Skin epidermis (tissue), 12 donors: ENCODE data around the gene PNMA1.

ENCODE experiments used
- H3K27ac ChIP-seq, 21 experiments: fragments of 200-600 bp; sonication (generic) in 11 of 21; one replicate each; pipeline ENCODE4 v1.5.0; 2020; ENCODE audit warnings: mild to moderate bottlenecking in 3 of 21, inconsistent platforms in 2 of 21, moderate library complexity in 2 of 21
- H3K4me3 ChIP-seq, 7 experiments: fragments of 200-600 bp; sonication (generic) in 2 of 7; one replicate each; pipeline ENCODE4 v1.5.0; 2020; ENCODE audit warnings: inconsistent platforms in 2 of 7, mild to moderate bottlenecking in 2 of 7, moderate library complexity in 1 of 7

PNMA1 gene

GRCh38 chr14:73713803-73714655, at the start of gene PNMA1:
Gene PNMA1, minus strand, starts transcription at chr14:73714384. Its CDS starts 745 bp downstream, at chr14:73713639.
- Histone ChIP-seq H3K4me3 (peak within 1 kb of the TSS; percentile 66 to 94 (median 85)), H3K27ac (peak within 1 kb of the TSS; percentile 60 to 97 (median 88))

GRCh38 chr14:73763396-73763795, 49.2 kb upstream of the PNMA1 start:
- H3K4me3 ChIP-seq = no peak overlapping the region
- peak overlapping the region in 8 of 21 experiments; percentile 4 to 96 (median 76) for H3K27ac ChIP-seq

GRCh38 chr14:73762375-73762822, 48.2 kb upstream of the PNMA1 start:
- H3K4me3 ChIP-seq = no peak overlapping the region
- H3K27ac ChIP-seq = peak overlapping the region in 19 of 21 experiments; percentile 4 to 99 (median 93)

- H3K27ac ChIP-seq = peak overlapping the region in 19 of 21 experiments; percentile 23 to 99 (median 95)
- no peak overlapping the region for H3K4me3 ChIP-seq
Measured at GRCh38 chr14:73761618-73762355, 47.6 kb upstream of the PNMA1 start.

GRCh38 chr14:73760598-73761586, 46.7 kb upstream of the PNMA1 start:
- peak overlapping the region in 20 of 21 experiments; percentile 86 to 99 (median 96) for H3K27ac ChIP-seq
- H3K4me3 ChIP-seq = peak overlapping the region; percentile 69 to 92 (median 82)

- H3K27ac ChIP-seq = peak overlapping the region; percentile 76 to 99 (median 96)
- peak overlapping the region; percentile 69 to 92 (median 82) for H3K4me3 ChIP-seq
Measured at GRCh38 chr14:73759714-73760597, 45.8 kb upstream of the PNMA1 start.

GRCh38 chr14:73759183-73759713, 45.1 kb upstream of the PNMA1 start:
- Histone ChIP-seq H3K4me3 (peak overlapping the region; percentile 69 to 92 (median 82)), H3K27ac (peak overlapping the region; percentile 76 to 99 (median 96))

GRCh38 chr14:73758392-73759182, 44.4 kb upstream of the PNMA1 start:
- H3K27ac ChIP-seq = peak overlapping the region; percentile 76 to 99 (median 95)
- H3K4me3 ChIP-seq = peak overlapping the region; percentile 69 to 92 (median 82)

GRCh38 chr14:73757876-73758391, 43.8 kb upstream of the PNMA1 start:
- H3K27ac ChIP-seq = peak overlapping the region; percentile 76 to 99 (median 95)
- H3K4me3 ChIP-seq = peak overlapping the region; percentile 69 to 92 (median 82)

GRCh38 chr14:73757381-73757780, 43.2 kb upstream of the PNMA1 start:
- H3K27ac ChIP-seq = peak overlapping the region in 18 of 21 experiments; percentile 82 to 99 (median 95)
- peak overlapping the region in 5 of 7 experiments; percentile 69 to 92 (median 82) for H3K4me3 ChIP-seq

- H3K27ac ChIP-seq = peak overlapping the region in 20 of 21 experiments; percentile 53 to 99 (median 85)
- H3K4me3 ChIP-seq = peak overlapping the region in 3 of 7 experiments; percentile 3 to 25 (median 6)
Measured at GRCh38 chr14:73755434-73756014, 41.3 kb upstream of the PNMA1 start.

GRCh38 chr14:73754911-73755360, 40.8 kb upstream of the PNMA1 start:
- H3K27ac ChIP-seq = peak overlapping the region; percentile 24 to 99 (median 84)

GRCh38 chr14:73753887-73754795, 40.0 kb upstream of the PNMA1 start:
- peak overlapping the region in 3 of 7 experiments; percentile 1 to 25 (median 3) for H3K4me3 ChIP-seq
- peak overlapping the region; percentile 28 to 99 (median 84) for H3K27ac ChIP-seq

More at GRCh38 chr14:73754911-73755360, 40.8 kb upstream of the PNMA1 start:
- H3K4me3 ChIP-seq = peak overlapping the region in 3 of 7 experiments; percentile 3 to 25 (median 6)

GRCh38 chr14:73753124-73753886, 39.1 kb upstream of the PNMA1 start:
- Histone ChIP-seq H3K4me3 (peak overlapping the region in 1 of 7 experiments; percentile 25), H3K27ac (peak overlapping the region in 20 of 21 experiments; percentile 53 to 99 (median 85))
